Mucosa of rectum (tissue), 2 donors: ENCODE measurements around the gene DDR1.
A peak's percentile ranks its signal among the peaks of the same experiment; 100 is the strongest.
"Not testable (repeated sequence)": the region's sequence is repeated elsewhere in the genome, so short reads cannot be mapped to it uniquely, and the experiment has no call there.

Experiments used
- H3K27ac ChIP-seq, 2 donors: one replicate each; pipeline ENCODE4 v1.7.0; 2013; ENCODE audit warnings: inconsistent platforms in 2 of 2, low read depth in 2 of 2, low read length in 2 of 2
- H3K27me3 ChIP-seq, 2 donors: one replicate each; pipeline ENCODE4 v1.7.0; 2013; ENCODE audit warnings: low read length in 2 of 2; ENCODE audit not compliant: control insufficient read depth in 2 of 2, insufficient read depth in 2 of 2
- H3K36me3 ChIP-seq, 2 donors: one replicate each; pipeline ENCODE4 v1.7.0; 2013; ENCODE audit warnings: low read length in 2 of 2; ENCODE audit not compliant: control insufficient read depth in 2 of 2, insufficient read depth in 2 of 2
- H3K4me1 ChIP-seq, 2 donors: one replicate each; pipeline ENCODE4 v1.7.0; 2013; ENCODE audit warnings: low read length in 2 of 2, mild to moderate bottlenecking in 1 of 2; ENCODE audit not compliant: control insufficient read depth in 2 of 2, insufficient read depth in 2 of 2
- H3K4me3 ChIP-seq, 2 donors: one replicate each; pipeline ENCODE4 v1.7.0; 2013; ENCODE audit warnings: low read length in 2 of 2
- H3K9ac ChIP-seq, 2 donors: one replicate each; pipeline ENCODE4 v1.7.0; 2013; ENCODE audit warnings: low read length in 2 of 2, low read depth in 1 of 2, mild to moderate bottlenecking in 1 of 2
- H3K9me3 ChIP-seq, 2 donors: one replicate each; pipeline ENCODE4 v1.7.0; 2013; ENCODE audit warnings: low read length in 2 of 2; ENCODE audit not compliant: control insufficient read depth in 2 of 2
- donor health status: healthy.
- donor health status: Normal muscosa, but diverticular disease.

The DDR1 gene

GRCh38 chr6:30869241-30869749 is 15.0 kb upstream of the DDR1 start:
- H3K27me3 ChIP-seq, H3K4me3 ChIP-seq, H3K36me3 ChIP-seq, H3K4me1 ChIP-seq, H3K27ac ChIP-seq, H3K9ac ChIP-seq, H3K9me3 ChIP-seq: not testable (repeated sequence)

GRCh38 chr6:30870546-30870945 is 13.8 kb upstream of the DDR1 start:
- Histone ChIP-seq H3K4me1 (no peaks in the 10 kb centered on the region), H3K36me3 (no peaks in the 10 kb centered on the region), H3K27ac (no peak overlapping the region), H3K9me3 (no peaks in the 10 kb centered on the region), H3K4me3 (no peak overlapping the region), H3K9ac (no peak overlapping the region), H3K27me3 (no peaks in the 10 kb centered on the region)

- no peak overlapping the region for H3K27ac ChIP-seq
- no peaks in the 10 kb centered on the region for H3K36me3 ChIP-seq
- no peaks in the 10 kb centered on the region for H3K27me3 ChIP-seq
- H3K9me3 ChIP-seq = no peaks in the 10 kb centered on the region
- H3K4me3 ChIP-seq = no peak overlapping the region
- H3K4me1 ChIP-seq = no peaks in the 10 kb centered on the region
- H3K9ac ChIP-seq = no peak overlapping the region
Measured at GRCh38 chr6:30871592-30872183, 12.6 kb upstream of the DDR1 start.

DNA sequence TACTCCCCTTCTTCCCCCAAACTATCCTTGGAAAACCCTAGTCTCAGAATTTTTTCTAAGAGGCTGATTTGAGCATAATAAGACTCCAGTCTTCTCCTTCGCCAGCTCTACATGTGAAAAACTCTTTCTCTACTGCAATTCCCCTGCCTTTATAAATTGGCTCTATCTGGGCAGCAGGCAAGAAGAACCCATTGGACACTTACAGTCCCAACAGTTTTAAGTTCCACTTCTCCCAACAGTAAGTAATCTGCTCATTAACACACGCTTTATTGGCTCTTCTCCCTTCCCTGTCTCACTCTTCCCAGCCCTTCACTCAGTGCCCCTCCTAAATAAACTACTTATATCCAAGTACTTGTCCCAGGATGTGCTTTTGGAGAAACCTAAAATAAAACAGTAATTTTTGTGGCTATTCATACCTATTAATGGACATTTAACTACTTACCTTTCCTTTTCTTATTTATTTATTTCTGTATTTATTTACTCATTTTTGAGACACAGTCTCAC is 11.1 kb upstream of the DDR1 start:
- peaks cover 0 to 10% of the 10 kb centered on the region in 2 donors for H3K4me1 ChIP-seq
- H3K27me3 ChIP-seq = no peaks in the 10 kb centered on the region
- no peak overlapping the region for H3K27ac ChIP-seq
- H3K36me3 ChIP-seq = no peaks in the 10 kb centered on the region
- H3K4me3 ChIP-seq = no peak overlapping the region
- H3K9ac ChIP-seq = no peak overlapping the region
- H3K9me3 ChIP-seq = no peaks in the 10 kb centered on the region

DNA sequence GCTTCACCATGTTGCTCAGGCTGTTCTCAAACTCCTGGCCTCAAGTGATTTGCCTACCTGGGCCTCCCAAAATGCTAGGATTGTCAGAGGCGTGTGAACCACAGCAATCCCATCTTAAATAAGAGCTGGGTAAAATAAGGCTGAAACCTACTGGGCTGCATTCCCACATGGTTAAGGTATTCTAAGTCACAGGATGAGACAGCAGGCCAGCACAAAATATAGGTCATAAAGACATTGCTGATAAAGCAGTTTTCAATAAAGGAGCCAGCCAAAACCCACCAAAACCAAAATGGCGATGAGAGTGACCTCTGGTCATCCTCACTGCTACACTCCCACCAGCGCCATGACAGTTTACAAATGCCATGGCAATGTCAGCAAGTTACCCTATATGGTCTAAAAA is 10.5 kb upstream of the DDR1 start:
- H3K4me1 ChIP-seq = peaks cover 0 to 10% of the 10 kb centered on the region in 2 donors
- H3K27me3 ChIP-seq, H3K27ac ChIP-seq, H3K9me3 ChIP-seq, H3K9ac ChIP-seq, H3K36me3 ChIP-seq, H3K4me3 ChIP-seq: not testable (repeated sequence)

GRCh38 chr6:30875244-30876038 is 8.9 kb upstream of the DDR1 start:
- no peak overlapping the region for H3K4me3 ChIP-seq
- no peak overlapping the region for H3K27ac ChIP-seq
- no peaks in the 10 kb centered on the region for H3K27me3 ChIP-seq
- H3K9ac ChIP-seq = no peak overlapping the region
- H3K36me3 ChIP-seq = no peaks in the 10 kb centered on the region
- no peaks in the 10 kb centered on the region for H3K9me3 ChIP-seq
- peaks cover 0 to 10% of the 10 kb centered on the region in 2 donors for H3K4me1 ChIP-seq

DNA sequence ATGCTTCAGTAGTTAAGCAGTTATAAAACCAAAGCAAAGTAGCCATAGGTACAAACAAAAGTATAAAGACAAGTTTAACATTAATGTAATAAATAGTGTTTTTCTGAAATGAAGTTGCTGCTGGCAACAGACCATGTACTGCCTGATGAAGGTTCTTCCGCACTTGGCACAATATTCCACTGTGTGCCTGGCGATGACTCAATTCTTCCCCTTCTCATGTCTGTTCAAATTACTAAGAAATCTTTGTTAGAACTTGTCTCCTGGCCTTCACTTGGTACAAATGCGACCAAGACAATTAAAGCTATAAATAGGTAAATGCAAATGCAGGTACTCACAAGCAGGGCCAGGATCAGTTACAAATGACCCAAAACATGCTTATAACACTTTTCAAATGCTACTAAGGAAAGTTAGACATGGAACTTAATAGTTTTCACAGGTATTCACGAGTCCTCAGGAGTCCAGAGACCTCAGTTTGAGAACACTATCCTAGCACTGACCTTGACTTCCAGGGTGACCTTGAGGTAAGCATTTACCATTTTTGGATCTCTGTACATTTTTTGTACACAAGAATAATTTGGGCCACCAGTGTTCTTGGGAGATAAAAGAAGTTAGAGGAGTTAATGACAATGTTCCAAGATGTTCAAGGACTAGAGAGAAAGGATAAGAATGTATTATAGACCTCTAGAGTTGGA is 8.1 kb upstream of the DDR1 start:
- Histone ChIP-seq H3K27me3 (no peaks in the 10 kb centered on the region), H3K27ac (no peak overlapping the region), H3K9me3 (no peaks in the 10 kb centered on the region), H3K36me3 (no peaks in the 10 kb centered on the region), H3K9ac (no peak overlapping the region), H3K4me3 (no peak overlapping the region), H3K4me1 (peaks cover 0 to 10% of the 10 kb centered on the region in 2 donors)

GRCh38 chr6:30877419-30878262 is 6.7 kb upstream of the DDR1 start:
- Histone ChIP-seq H3K4me1 (peaks cover 7 to 18% of the 10 kb centered on the region in 2 donors), H3K9me3 (no peaks in the 10 kb centered on the region), H3K36me3 (no peaks in the 10 kb centered on the region), H3K27ac (peak overlapping the region; percentile 61 to 69), H3K9ac (peak overlapping the region; percentile 75), H3K4me3 (peak overlapping the region; percentile 67 to 73), H3K27me3 (no peaks in the 10 kb centered on the region)

- Histone ChIP-seq H3K27ac (no peak overlapping the region), H3K36me3 (no peaks in the 10 kb centered on the region), H3K9ac (no peak overlapping the region), H3K9me3 (no peaks in the 10 kb centered on the region), H3K27me3 (no peaks in the 10 kb centered on the region), H3K4me3 (no peak overlapping the region), H3K4me1 (peaks cover 15 to 22% of the 10 kb centered on the region in 2 donors)
Measured at GRCh38 chr6:30879684-30880427, 4.5 kb upstream of the DDR1 start.
